Pulmonary artery endothelial cell (primary cell): ENCODE results near the gene FBLN5. TPM values are rescaled to one million over a fixed set of nuclear protein-coding genes. Genes with fewer than 3 reads are reported as not detected.

Experiments
- DNase-seq: peaks from one replicate; pipeline ENCODE4 v3.0.0-alpha.2; 2011; ENCODE audit warnings: low read depth, low spot score
- total RNA-seq: library from RNA; depleted of rRNA; stranded (reverse); fragments of >200 nt; gene quantifications from 2 replicates; pipeline ENCODE4 v1.2.3, GENCODE V29; 2014

Gene FBLN5
- total RNA-seq, 1 donor from 2014 or later, result 2.5 TPM

- no peak for DNase-seq
Measured at GRCh38 chr14:91831337-91831736, 116.2 kb downstream of the FBLN5 start.

GRCh38 chr14:91830777-91831176 is 116.7 kb downstream of the FBLN5 start:
- no peak for DNase-seq

GRCh38 chr14:91829511-91829910 is 118.0 kb downstream of the FBLN5 start:
- DNase-seq, result no peak

- DNase-seq, result no peak
Measured at GRCh38 chr14:91827746-91828145, 119.7 kb downstream of the FBLN5 start.

Other genes starting within 250 kb of the FBLN5 start
- not detected in 2 replicates for gene CATSPERB, start 215.6 kb downstream of the FBLN5 start, total RNA-seq
- 0.07 TPM in 1 of 2 replicates, not detected in the other for gene TC2N, start 80.2 kb downstream of the FBLN5 start, total RNA-seq
- gene TRIP11, start 92.4 kb upstream of the FBLN5 start, total RNA-seq, result 36.3 and 47.6 TPM in 2 replicates
- 41.7 and 45.5 TPM in 2 replicates for gene ATXN3, start 158.9 kb upstream of the FBLN5 start, total RNA-seq
- gene NDUFB1, start 174.0 kb upstream of the FBLN5 start, total RNA-seq, result 140 and 236 TPM in 2 replicates
- gene CPSF2, start 174.3 kb upstream of the FBLN5 start, total RNA-seq, result 39.2 and 85.5 TPM in 2 replicates